SIG-M5 treated with dmso at 0.1 percent for 504 hours (cell line): ENCODE measurements around the gene SETD1A.

ENCODE experiments used
- DNase-seq: peaks from one replicate; lab custom pipeline; 2025; ENCODE audit not compliant: unreplicated experiment; lab: John Stamatoyannopoulos, UW

The SETD1A gene

DNA sequence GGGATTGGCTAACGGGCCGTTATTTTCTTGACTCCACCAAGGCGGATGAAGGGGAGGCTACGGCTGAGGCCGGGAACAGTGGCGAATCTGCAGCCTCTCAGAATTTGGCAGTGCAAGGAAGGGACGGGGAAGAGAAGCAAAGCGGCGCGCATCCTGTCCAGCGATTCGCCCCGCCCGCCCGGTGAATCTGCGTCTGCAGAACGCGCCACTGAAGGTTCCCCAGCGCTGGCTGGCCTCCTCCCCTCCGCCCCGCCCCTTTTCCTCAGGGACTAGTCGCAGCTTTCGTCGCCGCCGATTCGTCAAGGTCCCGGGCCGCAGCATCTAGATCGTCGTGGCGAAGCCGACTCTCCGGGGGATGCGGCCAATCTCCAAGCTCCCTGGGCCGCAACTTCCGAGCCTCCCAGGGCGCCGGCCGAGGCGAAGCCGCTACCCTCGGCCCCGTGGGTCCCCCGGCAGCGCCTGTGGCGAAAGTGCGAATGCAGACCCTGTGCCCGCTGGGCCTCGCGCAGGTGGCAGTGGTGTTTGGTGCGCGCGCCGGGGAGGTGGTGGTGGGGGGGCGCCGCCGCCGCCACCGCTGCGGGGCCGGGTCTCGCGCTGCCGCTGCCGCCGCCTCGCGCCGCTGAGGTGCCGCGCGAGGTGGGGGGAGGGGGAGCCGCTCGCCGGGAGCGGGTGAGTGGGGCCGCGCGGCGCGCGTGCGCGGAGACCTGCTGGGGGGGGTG lies at the start of gene SETD1A:
SETD1A (plus strand) TSS at position 299 of the 719 bp plus-strand sequence. CDS start 978 bp downstream, outside the sequence.
- DNase-seq, result peak; percentile 85

DNA sequence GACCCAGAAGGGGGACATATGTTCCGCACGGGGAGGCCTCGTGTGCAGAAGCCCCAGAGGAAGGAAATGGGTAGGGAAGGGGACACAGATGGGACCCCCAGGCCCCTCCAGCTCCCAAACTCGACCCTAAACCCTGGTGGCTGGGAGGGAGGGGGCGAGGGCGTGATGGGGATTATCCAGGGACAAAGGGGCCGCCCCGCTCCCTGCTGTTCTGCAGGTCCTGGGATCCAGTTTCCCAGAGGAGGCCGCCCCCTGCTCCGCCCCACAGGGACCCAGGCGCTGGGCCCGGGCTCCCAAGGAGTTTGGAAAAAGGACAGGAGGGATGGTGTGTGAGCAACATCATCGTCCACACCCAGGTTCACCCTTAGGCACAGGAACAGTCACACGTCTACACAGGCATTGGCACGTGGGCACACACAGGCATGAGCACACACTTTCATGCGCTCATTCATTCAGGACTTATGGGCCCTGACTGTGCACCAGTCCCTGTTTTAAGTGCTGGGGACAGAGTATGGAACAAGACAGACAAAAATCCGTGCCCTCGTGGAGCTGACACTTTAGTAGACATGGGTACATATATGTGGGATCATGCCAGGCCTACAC lies 47.0 kb upstream of the SETD1A start:
- DNase-seq, result no peak

DNA sequence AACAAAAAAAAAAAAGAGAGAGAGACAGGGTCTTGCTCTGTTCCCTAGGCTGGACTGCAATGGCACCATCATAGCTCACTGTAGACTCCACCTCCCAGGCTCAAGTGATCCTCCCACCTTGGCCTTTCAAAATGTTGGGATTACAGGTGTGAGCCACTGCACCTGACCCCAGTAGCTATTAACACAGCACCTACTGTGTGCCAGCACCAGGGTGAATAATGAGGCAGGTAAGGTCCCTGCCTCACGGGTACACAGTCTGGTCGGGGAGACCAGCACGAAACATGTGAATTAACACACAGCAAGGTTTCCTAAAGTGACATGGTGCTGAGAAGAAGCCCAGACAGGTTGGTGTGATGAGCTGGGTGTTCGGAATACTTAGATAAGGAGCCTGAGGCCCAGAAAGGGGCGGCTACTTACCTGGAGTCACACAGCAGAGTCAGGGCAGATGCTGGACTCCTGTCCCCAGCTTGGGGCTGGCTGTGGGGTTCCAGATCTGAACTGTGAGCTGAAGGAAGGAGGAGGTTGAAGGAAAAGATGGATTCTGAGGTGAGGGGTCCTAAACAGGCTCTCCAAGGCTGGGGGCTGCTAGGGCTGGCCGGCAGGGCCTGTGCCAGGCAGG lies 44.7 kb upstream of the SETD1A start:
- no peak for DNase-seq

DNA sequence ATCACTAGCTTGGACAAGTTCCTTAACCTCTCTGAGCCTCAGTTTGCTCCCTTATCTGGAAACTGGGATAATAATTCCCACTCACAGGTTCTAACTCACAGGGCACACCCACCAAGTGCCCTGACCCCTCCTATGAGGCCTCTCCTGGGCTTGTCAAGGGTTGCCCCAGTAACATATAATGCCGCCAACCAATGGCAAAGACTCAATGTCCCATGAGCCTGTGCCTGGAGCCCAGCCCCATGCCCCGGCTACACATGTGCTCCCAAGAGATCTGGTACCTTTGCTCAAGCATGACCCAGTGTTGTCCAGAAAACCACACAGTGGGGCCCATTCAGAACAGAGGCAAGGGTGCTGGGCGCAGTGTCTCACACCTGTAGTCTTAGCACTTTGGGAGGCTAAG lies 42.7 kb upstream of the SETD1A start:
- DNase-seq, result no peak

DNA sequence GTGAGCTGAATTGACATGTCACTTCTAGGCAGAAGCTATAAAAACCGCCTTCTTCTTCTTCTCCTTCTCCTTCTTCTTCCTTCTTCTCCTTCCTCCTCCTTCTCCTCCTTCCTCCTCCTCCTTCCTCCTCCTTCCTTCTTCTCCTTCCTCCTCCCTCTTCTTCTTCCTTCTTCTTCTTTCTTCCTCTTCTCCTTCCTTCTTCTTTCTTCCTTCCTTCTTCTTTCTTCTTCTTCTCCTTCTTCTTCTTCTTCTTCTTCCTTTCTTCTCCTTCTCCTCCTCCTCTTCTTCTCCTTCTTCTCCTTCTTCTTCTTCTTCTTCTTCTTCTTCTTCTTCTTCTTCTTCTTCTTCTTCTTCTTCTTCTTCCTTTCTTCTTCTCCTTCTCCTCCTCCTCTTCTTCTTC lies 38.9 kb upstream of the SETD1A start:
- no peak for DNase-seq

DNA sequence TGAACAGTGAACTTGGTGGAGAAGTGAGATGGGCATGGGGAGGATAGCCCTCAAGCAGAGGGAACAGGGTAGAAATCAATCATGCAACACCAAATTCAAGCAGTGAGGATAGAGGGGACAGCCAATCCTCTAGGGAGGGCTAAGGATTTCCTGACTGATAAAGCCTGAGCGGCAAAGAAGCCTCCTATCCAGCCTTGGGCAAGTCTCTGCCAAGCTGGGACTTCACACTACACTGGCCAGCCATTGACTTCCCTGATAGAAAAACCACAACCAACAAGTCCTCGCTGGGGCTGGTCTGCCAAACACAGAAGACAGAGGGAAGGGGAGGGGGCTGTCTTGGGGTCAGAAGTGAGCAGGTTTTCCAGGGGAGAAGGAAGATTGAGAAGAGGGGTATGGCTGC lies 36.7 kb upstream of the SETD1A start:
- no peak for DNase-seq

DNA sequence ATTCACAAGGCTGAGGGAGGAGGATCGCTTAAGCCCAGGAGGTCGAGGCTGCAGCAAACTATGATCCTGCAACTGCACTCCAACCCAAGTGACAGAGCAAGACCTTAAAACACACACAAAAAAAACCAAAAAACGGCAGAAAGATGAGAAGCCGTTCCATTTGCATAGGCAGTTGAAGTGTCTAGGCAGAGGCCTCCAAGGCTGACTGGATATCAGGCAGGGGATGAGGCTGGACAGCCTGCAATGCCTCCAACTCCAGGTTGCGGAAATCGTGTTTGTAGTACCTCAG lies 36.2 kb upstream of the SETD1A start:
- DNase-seq, result no peak

DNA sequence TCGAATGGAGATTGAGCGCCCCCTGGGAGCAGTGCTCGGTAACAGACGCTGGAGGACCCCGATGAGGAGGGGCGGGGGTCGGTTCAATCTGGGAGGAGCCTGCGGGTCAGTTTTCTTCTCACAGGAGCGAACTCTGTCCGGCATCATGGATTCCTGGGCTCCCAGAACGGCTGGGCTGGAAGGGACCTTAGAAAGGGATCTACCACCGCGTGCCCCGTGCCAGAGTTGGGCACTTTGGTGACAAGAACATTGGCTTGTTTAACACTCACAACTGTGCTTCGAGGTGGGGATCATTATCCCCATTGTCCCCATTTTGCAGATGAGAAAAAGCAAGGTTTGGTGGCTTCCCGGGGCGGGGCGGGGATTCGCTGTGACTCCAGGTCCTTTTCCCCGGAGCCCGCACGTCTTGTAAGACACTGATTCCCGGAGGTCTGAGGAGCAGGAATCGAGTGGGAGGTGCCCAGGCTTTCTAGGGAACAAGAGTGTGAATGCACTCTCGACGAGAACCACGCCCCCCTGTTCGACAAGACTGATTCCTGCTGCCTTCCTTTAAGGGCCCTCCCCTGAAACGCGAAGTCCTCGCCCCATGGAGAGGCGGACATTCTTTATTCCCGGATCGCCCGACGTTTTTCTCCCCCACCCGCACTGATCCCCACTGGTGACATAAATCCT lies 35.7 kb upstream of the SETD1A start:
- DNase-seq, result peak; percentile 83

DNA sequence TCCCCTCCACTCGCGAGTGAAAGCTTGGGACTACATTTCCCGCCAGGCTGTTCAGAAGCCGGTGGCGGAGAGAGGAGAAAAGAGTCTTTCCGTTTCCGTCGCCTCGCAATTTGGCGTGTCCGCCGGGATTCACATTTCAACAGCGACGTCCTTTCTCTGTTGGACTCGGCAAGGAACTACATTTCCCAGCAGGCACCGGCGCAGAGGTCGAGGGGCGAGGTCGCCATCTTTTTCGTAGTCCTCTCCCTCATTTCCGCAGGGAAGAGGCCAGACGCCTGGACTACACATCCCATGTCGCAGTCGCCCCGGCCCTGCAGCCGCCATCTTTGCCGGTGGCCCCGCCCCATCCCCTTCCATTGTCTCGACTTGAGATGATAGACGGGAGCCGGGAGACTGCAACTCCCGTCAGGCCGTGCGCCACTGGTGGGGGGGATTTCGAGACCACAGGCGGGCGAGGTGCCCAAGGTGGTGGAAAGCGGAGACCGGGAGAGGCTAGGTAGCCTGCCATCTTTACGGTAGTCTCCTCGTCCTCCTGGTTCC lies 35.1 kb upstream of the SETD1A start:
- peak; percentile 99 for DNase-seq

DNA sequence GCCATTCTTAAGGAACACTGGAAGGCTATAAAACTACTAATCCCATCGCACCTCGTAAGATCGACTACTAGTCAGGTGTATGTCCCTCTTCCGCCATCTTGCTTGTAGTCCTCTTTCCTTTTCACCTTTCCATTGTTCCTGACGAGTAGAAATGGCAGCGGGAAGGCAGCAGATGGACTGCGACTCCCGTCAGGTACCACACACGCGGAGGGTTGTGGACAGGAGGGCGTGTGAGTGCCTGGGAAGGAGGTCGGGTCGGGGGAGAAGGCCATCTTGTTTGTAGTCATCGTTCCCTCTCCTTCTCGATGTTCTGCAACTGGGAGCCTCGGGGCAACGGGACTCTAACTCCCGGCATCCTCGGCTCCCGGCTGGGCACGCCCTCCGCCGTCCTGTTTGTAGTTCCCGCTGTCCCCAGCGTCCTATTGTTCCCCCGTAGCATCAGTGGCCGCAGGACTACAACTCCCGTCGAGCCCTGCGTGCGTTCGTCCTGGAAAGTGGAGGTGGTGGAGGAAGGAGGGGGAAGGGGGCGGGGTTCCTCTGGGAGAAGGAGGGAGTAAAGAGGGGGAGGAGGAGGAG lies 34.5 kb upstream of the SETD1A start:
- peak; percentile 99 for DNase-seq

DNA sequence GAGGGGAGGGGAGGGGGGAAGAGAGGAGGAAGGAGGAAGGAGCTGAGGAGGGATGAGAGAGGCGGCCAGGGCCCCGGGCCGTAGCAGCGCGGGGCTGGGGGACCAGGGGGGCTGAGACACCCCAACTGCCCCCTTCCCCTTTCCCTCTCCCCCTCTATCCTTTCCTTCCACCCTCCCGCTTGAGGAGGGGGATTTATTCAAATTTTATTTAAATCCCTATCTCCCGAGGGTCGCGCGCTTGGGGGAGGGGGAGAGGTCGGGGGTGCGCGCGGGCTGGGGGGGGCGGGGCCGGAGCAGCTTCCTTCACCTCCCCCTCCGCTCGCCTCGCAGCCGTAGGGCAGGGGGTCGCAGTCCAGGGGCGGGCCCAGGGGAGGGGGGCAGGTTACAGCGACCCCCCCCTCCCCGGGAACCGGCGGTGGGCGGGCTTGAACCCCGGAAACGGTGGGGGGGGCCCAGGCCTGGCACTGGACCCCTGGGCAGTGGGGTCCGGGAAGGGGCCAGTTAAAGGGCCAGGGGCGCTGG lies 33.9 kb upstream of the SETD1A start, which contains the start of gene FBXL19:
FBXL19 (plus strand) TSS at position 19 of the 522 bp plus-strand sequence. CDS start 2,183 bp downstream, outside the sequence.
- no peak for DNase-seq

DNA sequence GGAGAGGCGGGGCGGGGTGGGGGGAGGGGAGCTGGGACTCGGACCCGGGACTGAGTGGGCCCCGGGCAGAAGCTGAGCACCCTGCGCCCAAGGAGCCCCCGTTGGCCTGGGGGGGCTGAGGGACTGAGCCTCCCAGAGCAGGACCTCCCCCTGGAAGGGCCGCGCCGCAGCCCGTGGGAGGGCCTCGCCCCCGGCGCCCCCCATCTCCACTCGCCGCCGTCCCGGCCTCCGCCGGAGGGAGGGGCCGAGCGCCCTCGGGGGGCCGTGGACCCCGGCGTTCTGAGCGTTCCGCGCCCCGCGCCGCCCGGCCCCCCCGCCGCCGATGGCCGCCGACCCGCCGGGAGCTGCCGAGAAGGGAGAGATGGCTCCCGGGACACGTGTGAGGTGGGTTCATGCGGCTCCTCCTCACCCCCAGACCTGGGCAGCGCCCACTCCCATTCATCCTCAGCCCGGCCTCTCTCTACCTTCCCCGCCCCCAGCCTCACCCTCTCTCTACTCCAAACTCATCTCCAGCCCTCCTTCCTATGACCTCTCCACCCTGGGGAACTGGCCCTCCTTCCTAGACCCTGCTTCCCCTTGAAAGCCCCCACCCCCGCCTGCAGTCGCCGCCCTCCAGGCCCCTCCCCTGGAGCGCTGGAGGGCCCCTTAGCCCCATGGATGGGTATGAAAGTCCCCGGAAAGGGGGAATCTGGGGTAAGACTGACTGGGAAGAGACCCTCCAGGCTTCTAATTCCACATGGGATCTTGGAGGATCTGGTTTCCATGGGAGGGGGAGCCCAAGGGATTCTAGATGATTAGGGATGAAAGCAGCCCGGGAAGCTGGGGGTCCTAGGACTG lies 33.3 kb upstream of the SETD1A start:
- no peak for DNase-seq

DNA sequence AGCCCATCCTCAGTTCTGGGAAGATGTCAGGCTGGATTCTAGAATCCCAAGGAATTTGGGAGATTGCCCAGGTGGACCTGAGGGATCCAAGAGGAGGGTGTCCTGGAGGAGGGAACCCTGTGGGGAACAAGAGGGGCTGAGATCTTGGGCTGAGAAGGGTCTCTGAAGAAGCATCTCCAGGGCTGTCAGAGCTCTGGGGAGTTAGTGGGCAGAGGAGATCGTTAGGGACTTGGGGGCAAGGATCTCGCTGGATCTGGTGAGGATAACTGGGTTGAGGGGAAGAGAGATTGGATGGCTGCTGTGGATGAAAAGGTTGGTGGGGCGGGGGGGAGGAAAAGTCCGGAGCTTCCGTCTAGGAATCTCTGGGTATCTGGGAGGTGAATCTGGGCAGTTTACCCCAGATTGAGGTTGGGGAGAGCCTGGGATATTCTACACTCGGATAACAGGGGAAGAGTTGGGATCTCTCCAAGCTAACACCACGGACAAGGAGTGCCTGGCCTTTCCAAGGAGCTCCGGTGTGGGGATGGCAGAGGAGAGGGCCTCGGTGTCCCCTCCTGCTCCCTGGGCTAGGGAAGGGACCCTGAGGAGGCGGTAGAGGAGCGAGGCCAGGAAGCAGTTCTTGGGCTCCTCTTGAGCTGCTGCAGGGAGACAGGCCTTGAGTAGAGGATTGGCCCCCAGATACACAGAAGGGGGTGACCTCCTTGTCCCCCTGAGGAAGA lies 32.5 kb upstream of the SETD1A start:
- no peak for DNase-seq

DNA sequence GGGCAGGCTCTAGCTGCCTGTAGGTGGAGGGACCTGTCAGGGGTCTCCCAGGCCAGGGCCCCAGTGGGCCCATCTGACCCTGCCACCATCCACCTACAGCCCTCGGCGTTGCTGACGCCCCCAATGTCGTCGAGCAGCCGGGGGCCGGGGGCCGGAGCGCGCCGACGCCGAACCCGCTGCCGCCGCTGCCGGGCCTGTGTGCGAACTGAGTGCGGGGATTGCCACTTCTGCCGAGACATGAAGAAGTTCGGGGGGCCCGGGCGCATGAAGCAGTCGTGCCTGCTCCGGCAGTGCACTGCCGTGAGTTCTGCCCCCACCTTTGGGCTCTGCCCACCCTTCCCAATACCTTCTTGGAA lies 31.9 kb upstream of the SETD1A start:
- DNase-seq, result no peak

DNA sequence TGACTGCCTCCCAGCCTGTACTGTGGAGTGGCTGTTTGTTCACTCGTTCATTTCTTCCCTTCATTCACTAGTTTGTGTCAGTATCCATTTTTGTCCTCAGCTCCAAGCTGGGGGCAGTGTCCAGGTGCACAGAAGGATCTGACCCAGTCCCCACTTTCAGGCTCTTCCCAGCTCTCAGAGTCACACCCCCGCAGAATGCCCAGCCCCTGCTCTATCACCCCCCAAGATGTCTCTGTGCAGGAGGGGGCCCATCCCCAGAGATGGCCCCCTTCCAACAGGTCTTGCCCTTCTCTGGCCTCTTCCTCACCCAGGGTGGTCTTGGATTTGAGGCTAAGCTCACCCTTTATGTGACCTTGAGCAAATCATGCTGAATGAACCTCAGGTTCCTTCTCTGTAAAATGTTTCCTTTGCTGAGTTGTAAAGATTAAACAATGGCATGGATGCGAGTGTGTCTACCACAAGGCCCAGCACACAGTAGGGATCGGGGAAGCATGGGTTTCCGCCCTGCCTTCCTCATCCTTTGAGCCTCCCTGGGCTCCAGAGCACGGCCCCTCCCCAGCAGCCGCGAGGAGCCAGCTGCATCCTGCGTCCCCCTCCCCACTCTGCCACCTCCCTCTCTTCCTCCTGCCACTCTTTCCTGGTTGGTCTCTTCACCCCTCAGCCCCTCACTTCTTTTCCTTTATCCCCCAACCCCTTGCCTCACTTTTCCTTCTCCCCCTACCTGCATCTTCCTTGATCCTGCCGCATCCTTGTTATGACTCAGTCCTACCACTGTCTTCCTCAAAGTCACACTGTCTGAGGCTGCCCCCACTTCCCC lies 31.4 kb upstream of the SETD1A start:
- DNase-seq, result no peak

DNA sequence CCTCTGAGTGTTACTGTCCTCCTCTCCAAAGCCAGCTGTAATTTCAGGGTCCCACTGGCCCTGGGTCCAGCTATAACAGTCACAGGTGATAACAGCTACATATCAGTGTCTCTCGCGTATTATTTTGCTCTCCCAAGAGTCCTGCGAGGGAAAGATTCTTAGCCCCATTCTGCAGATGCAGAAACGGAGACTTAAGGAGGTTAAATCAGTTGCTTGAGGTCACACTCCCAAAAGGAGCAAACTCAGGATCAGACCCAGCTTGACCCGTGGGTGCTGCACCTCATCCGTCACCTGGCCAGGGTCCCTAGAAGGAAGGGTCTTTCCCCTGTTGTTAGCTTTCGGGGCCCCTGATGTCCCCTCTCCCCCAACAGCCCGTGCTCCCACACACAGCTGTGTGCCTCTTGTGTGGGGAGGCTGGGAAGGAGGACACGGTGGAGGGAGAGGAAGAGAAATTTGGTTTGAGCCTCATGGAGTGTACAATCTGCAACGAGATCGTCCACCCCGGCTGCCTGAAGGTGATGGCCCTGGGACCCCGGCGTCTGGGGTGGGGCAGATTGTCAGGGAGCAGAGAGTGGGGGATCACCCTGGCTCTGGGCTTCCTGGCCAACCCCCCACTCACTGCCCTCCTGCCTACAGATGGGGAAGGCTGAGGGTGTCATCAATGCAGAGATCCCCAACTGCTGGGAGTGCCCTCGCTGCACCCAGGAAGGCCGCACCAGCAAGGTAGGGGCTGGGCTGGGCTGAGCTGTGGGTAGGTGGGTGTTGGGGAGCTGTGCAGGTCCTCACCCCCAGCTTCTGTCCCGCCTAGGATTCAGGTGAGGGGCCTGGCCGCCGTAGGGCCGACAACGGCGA lies 30.4 kb upstream of the SETD1A start:
- no peak for DNase-seq

DNA sequence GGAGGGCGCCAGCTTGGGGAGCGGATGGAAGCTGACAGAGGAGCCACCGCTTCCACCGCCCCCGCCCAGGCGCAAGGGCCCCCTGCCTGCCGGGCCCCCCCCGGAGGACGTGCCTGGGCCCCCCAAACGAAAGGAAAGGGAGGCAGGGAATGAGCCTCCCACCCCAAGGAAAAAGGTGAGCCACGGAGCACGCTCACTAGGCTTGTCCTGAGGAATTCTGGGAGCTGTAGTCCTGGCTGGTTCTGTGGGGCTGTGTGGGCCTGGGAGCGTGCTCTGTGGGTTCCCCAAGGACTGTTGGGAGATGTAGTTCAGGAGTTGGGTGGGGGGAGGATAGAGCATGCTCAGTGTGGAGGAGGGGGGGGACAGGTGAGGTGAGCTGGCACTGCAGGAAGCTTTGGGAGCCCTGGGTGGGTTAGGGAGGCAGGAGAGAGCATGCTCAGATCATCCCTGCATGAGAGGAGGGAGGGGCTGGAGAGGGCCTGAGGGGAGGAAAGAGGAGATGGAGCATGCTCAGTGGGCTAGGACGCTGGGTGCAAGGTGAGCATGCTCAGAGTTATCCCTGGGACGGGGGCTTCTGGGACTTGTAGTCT lies 29.7 kb upstream of the SETD1A start:
- DNase-seq, result peak; percentile 24

DNA sequence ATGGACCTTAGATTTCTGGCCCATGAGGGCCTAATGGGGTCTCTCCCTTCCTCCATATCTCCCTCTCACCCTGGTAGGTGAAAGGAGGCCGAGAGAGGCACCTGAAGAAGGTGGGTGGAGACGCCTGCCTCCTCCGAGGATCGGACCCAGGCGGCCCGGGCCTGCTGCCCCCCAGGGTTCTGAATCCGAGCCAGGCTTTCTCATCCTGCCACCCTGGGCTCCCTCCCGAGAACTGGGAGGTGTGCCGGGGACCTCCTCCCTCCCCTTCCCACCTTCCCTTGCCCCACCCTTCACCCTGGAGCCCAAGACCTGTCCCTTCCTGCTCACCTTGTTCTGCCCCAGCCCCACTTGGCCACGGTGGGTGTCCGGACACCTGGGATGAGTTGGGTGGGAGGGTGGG lies 29.2 kb upstream of the SETD1A start:
- no peak for DNase-seq
